ENCODE data around the gene ACAA2.

Gene ACAA2

GRCh38 chr18:49764032-49764431 lies 49.3 kb downstream of the ACAA2 start:
- H4K12ac ChIP-seq (ENCODE audit: low read depth, low read length), result no peak overlapping the region
- no peak overlapping the region for H3K27ac ChIP-seq (ENCODE audit: low read depth, low read length)
- no peak overlapping the region for H3K4me3 ChIP-seq (ENCODE audit: low read depth, low read length)
- no peak overlapping the region for H2AK5ac ChIP-seq (ENCODE audit: low read length)
- no peak overlapping the region for H3K9ac ChIP-seq (ENCODE audit: low read length)
- H4K91ac ChIP-seq (ENCODE audit: low read depth, low read length), result no peak overlapping the region
- DNase-seq, result no peak
- no peaks in the 10 kb centered on the region for H3K4me1 ChIP-seq (ENCODE audit: control insufficient read depth in 1 of 2, insufficient read depth in 2 of 2, low read length in 2 of 2)
- H3K79me2 ChIP-seq (ENCODE audit: control insufficient read depth, insufficient read depth, low read length, poor library complexity), result no peaks in the 10 kb centered on the region
- H3K4ac ChIP-seq (ENCODE audit: low read depth, low read length), result no peak overlapping the region
- no peak overlapping the region for H4K8ac ChIP-seq (ENCODE audit: low read depth, low read length)
- no peak overlapping the region for H3K4me2 ChIP-seq (ENCODE audit: low read length)
- H3K79me1 ChIP-seq (ENCODE audit: low read length), result no peaks in the 10 kb centered on the region
- no peak overlapping the region for H3K14ac ChIP-seq (ENCODE audit: low read length)
- no peak overlapping the region for H2BK120ac ChIP-seq (ENCODE audit: insufficient read depth, low read length, poor library complexity)
- no peaks in the 10 kb centered on the region for H3K36me3 ChIP-seq (ENCODE audit: control insufficient read depth in 1 of 2, insufficient read depth in 2 of 2, low read length in 2 of 2)
- no peak overlapping the region for H3K18ac ChIP-seq (ENCODE audit: low read length)
- H3K23ac ChIP-seq (ENCODE audit: low read length), result no peak overlapping the region
- H2BK12ac ChIP-seq (ENCODE audit: low read length), result no peak overlapping the region
- peaks cover under 1% of the 10 kb centered on the region for H3K9me3 ChIP-seq (ENCODE audit: insufficient read depth, low read depth, low read length)
- no peak overlapping the region for H2AFZ ChIP-seq (ENCODE audit: insufficient read depth, low read length, poor library complexity)
- no peaks in the 10 kb centered on the region for H3K27me3 ChIP-seq (ENCODE audit: insufficient read depth, low read length)
- no CpG with 5 or more reads among the region's 3 CpGs for WGBS (ENCODE audit: extremely low coverage, insufficient coverage, insufficient read length)
- H2BK5ac ChIP-seq (ENCODE audit: low read depth, low read length, poor library complexity), result no peak overlapping the region

GRCh38 chr18:49763590-49763989 lies 49.7 kb downstream of the ACAA2 start:
- Histone ChIP-seq H3K27me3 (ENCODE audit: insufficient read depth, low read length) (no peaks in the 10 kb centered on the region), H4K12ac (ENCODE audit: low read depth, low read length) (no peak overlapping the region), H4K91ac (ENCODE audit: low read depth, low read length) (no peak overlapping the region), H2BK5ac (ENCODE audit: low read depth, low read length, poor library complexity) (no peak overlapping the region), H3K27ac (ENCODE audit: low read depth, low read length) (no peak overlapping the region), H3K9me3 (ENCODE audit: insufficient read depth, low read depth, low read length) (no peaks in the 10 kb centered on the region), H3K18ac (ENCODE audit: low read length) (no peak overlapping the region), H2BK12ac (ENCODE audit: low read length) (no peak overlapping the region), H2AK5ac (ENCODE audit: low read length) (no peak overlapping the region), H3K79me2 (ENCODE audit: control insufficient read depth, insufficient read depth, low read length, poor library complexity) (no peaks in the 10 kb centered on the region), H3K4me1 (ENCODE audit: control insufficient read depth in 1 of 2, insufficient read depth in 2 of 2, low read length in 2 of 2) (no peaks in the 10 kb centered on the region), H2AFZ (ENCODE audit: insufficient read depth, low read length, poor library complexity) (no peak overlapping the region), H4K8ac (ENCODE audit: low read depth, low read length) (no peak overlapping the region), H2BK120ac (ENCODE audit: insufficient read depth, low read length, poor library complexity) (no peak overlapping the region), H3K4me2 (ENCODE audit: low read length) (no peak overlapping the region), H3K14ac (ENCODE audit: low read length) (no peak overlapping the region), H3K9ac (ENCODE audit: low read length) (no peak overlapping the region), H3K79me1 (ENCODE audit: low read length) (no peaks in the 10 kb centered on the region), H3K4ac (ENCODE audit: low read depth, low read length) (no peak overlapping the region), H3K4me3 (ENCODE audit: low read depth, low read length) (no peak overlapping the region), H3K23ac (ENCODE audit: low read length) (no peak overlapping the region), H3K36me3 (ENCODE audit: control insufficient read depth in 1 of 2, insufficient read depth in 2 of 2, low read length in 2 of 2) (no peaks in the 10 kb centered on the region)
- WGBS (ENCODE audit: extremely low coverage, insufficient coverage, insufficient read length), result no CpG with 5 or more reads among the region's 2 CpGs
- DNase-seq, result no peak

- no peak overlapping the region for H3K23ac ChIP-seq (ENCODE audit: low read length)
- H2BK5ac ChIP-seq (ENCODE audit: low read depth, low read length, poor library complexity), result no peak overlapping the region
- H3K36me3 ChIP-seq (ENCODE audit: control insufficient read depth in 1 of 2, insufficient read depth in 2 of 2, low read length in 2 of 2), result no peaks in the 10 kb centered on the region
- no peak overlapping the region for H3K4ac ChIP-seq (ENCODE audit: low read depth, low read length)
- no peak for DNase-seq
- no peak overlapping the region for H2BK12ac ChIP-seq (ENCODE audit: low read length)
- no peaks in the 10 kb centered on the region for H3K9me3 ChIP-seq (ENCODE audit: insufficient read depth, low read depth, low read length)
- no peak overlapping the region for H4K12ac ChIP-seq (ENCODE audit: low read depth, low read length)
- H3K18ac ChIP-seq (ENCODE audit: low read length), result no peak overlapping the region
- no peak overlapping the region for H2BK120ac ChIP-seq (ENCODE audit: insufficient read depth, low read length, poor library complexity)
- H3K27ac ChIP-seq (ENCODE audit: low read depth, low read length), result no peak overlapping the region
- no peak overlapping the region for H3K14ac ChIP-seq (ENCODE audit: low read length)
- H4K91ac ChIP-seq (ENCODE audit: low read depth, low read length), result no peak overlapping the region
- no peak overlapping the region for H4K8ac ChIP-seq (ENCODE audit: low read depth, low read length)
- H2AK5ac ChIP-seq (ENCODE audit: low read length), result no peak overlapping the region
- H3K4me1 ChIP-seq (ENCODE audit: control insufficient read depth in 1 of 2, insufficient read depth in 2 of 2, low read length in 2 of 2), result no peaks in the 10 kb centered on the region
- H2AFZ ChIP-seq (ENCODE audit: insufficient read depth, low read length, poor library complexity), result no peak overlapping the region
- H3K4me3 ChIP-seq (ENCODE audit: low read depth, low read length), result no peak overlapping the region
- WGBS (ENCODE audit: extremely low coverage, insufficient coverage, insufficient read length), result no CpG with 5 or more reads among the region's 35 CpGs
- no peaks in the 10 kb centered on the region for H3K79me2 ChIP-seq (ENCODE audit: control insufficient read depth, insufficient read depth, low read length, poor library complexity)
- H3K9ac ChIP-seq (ENCODE audit: low read length), result no peak overlapping the region
- no peak overlapping the region for H3K4me2 ChIP-seq (ENCODE audit: low read length)
- H3K79me1 ChIP-seq (ENCODE audit: low read length), result no peaks in the 10 kb centered on the region
- H3K27me3 ChIP-seq (ENCODE audit: insufficient read depth, low read length), result no peaks in the 10 kb centered on the region
These were observed 50.9 kb downstream of the ACAA2 start for GRCh38 chr18:49762191-49763077.

- H3K4me1 ChIP-seq (ENCODE audit: control insufficient read depth in 1 of 2, insufficient read depth in 2 of 2, low read length in 2 of 2), result no peaks in the 10 kb centered on the region
- H2AK5ac ChIP-seq (ENCODE audit: low read length), result no peak overlapping the region
- no peaks in the 10 kb centered on the region for H3K27me3 ChIP-seq (ENCODE audit: insufficient read depth, low read length)
- H3K79me2 ChIP-seq (ENCODE audit: control insufficient read depth, insufficient read depth, low read length, poor library complexity), result no peaks in the 10 kb centered on the region
- no peak overlapping the region for H3K18ac ChIP-seq (ENCODE audit: low read length)
- H2BK120ac ChIP-seq (ENCODE audit: insufficient read depth, low read length, poor library complexity), result no peak overlapping the region
- H2AFZ ChIP-seq (ENCODE audit: insufficient read depth, low read length, poor library complexity), result no peak overlapping the region
- WGBS (ENCODE audit: extremely low coverage, insufficient coverage, insufficient read length), result no CpG with 5 or more reads among the region's 10 CpGs
- no peaks in the 10 kb centered on the region for H3K36me3 ChIP-seq (ENCODE audit: control insufficient read depth in 1 of 2, insufficient read depth in 2 of 2, low read length in 2 of 2)
- no peak overlapping the region for H3K4me2 ChIP-seq (ENCODE audit: low read length)
- H2BK12ac ChIP-seq (ENCODE audit: low read length), result no peak overlapping the region
- no peak overlapping the region for H3K27ac ChIP-seq (ENCODE audit: low read depth, low read length)
- H3K4me3 ChIP-seq (ENCODE audit: low read depth, low read length), result no peak overlapping the region
- no peak for DNase-seq
- H4K12ac ChIP-seq (ENCODE audit: low read depth, low read length), result no peak overlapping the region
- H3K9me3 ChIP-seq (ENCODE audit: insufficient read depth, low read depth, low read length), result no peaks in the 10 kb centered on the region
- no peak overlapping the region for H4K8ac ChIP-seq (ENCODE audit: low read depth, low read length)
- no peak overlapping the region for H3K23ac ChIP-seq (ENCODE audit: low read length)
- no peak overlapping the region for H3K14ac ChIP-seq (ENCODE audit: low read length)
- no peak overlapping the region for H3K4ac ChIP-seq (ENCODE audit: low read depth, low read length)
- no peak overlapping the region for H2BK5ac ChIP-seq (ENCODE audit: low read depth, low read length, poor library complexity)
- no peaks in the 10 kb centered on the region for H3K79me1 ChIP-seq (ENCODE audit: low read length)
- no peak overlapping the region for H3K9ac ChIP-seq (ENCODE audit: low read length)
- no peak overlapping the region for H4K91ac ChIP-seq (ENCODE audit: low read depth, low read length)
These were observed 51.6 kb downstream of the ACAA2 start for GRCh38 chr18:49761771-49762170.
